HCT116 (cell line): ENCODE data around the gene HACD4. TPM values are rescaled to one million over a fixed set of nuclear protein-coding genes. Genes with fewer than 3 reads are reported as not detected.

Experiments
- ATAC-seq: fragments of 200-7000 bp; cut with Tn5 transposase; 2 replicates; pipeline ENCODE4 v1.9.1; 2020; ENCODE audit warnings: mild to moderate bottlenecking, moderate library complexity
- BruUV-seq: library from RNA; stranded (reverse); fragments of 400-500 nt; replicated peaks from 2 replicates; lab custom pipeline; 2021; lab: Mats Ljungman, UMichigan
- CTCF ChIA-PET: fragments of 300-600 bp; sonication (Branson Sonifier 250); formaldehyde crosslinking; loops from one replicate; lab custom pipeline; 2021; ENCODE audit warnings: antibody characterized with exemption; lab: Charles Lee
- POLR2A ChIA-PET: fragments of 300-600, 350-600 bp; sonication (Branson Sonifier 250); formaldehyde crosslinking; loops from one replicate; lab custom pipeline; 2021; ENCODE audit warnings: antibody characterized with exemption; lab: Charles Lee
- RAD21 ChIA-PET, 2 experiments: fragments of 300-600 bp; sonication (Branson Sonifier 250); formaldehyde crosslinking; loops; one replicate each; lab custom pipeline; 2023; ENCODE audit warnings: low total read pairs in 2 of 2; ENCODE audit not compliant: uncharacterized antibody in 2 of 2, unreplicated experiment in 2 of 2, low non-redundant PET in 1 of 2; lab: Charles Lee
- DNase-seq: peaks from one replicate; pipeline ENCODE4 v3.0.0-alpha.2; 2010; ENCODE audit warnings: low read depth, low spot score
- H2AFZ ChIP-seq: fragments of 200-600 bp; shearing (Covaris generic), sonication (generic); 2 replicates; pipeline ENCODE4 v1.6.1; 2017; ENCODE audit warnings: low read depth, mixed run types, mixed read lengths, antibody characterized with exemption, low read length; ENCODE audit not compliant: poor library complexity, severe bottlenecking
- H3K27ac ChIP-seq: 2 replicates; pipeline ENCODE4 v1.5.1; 2012; ENCODE audit warnings: low read depth, low read length
- H3K27me3 ChIP-seq: fragments of 200-600 bp; sonication (generic); 2 replicates; pipeline ENCODE4 v1.6.1; 2016; ENCODE audit warnings: mixed run types, low read length, mixed read lengths; ENCODE audit not compliant: insufficient read depth
- H3K36me3 ChIP-seq, 2 experiments: fragments of 200-500 bp in 1 of 2; fragments of 200-600 bp in 1 of 2; sonication (Bioruptor generic) in 1 of 2; sonication (generic) in 1 of 2; 2 replicates each; pipeline versions ENCODE4 v1.5.1 to v1.6.1; 2014 to 2016; ENCODE audit warnings: low read length in 2 of 2, inconsistent platforms in 1 of 2, mixed read lengths in 1 of 2, mixed run types in 1 of 2; ENCODE audit not compliant: insufficient read depth in 2 of 2, control insufficient read depth in 1 of 2
- H3K4me1 ChIP-seq, 2 experiments: fragments of 200-600 bp in 1 of 2; sonication (generic) in 1 of 2; 2 replicates each; pipeline versions ENCODE4 v1.5.1 to v1.6.1; 2012 to 2017; ENCODE audit warnings: low read length in 2 of 2, inconsistent platforms in 1 of 2, mild to moderate bottlenecking in 1 of 2, mixed read lengths in 1 of 2, mixed run types in 1 of 2, moderate library complexity in 1 of 2; ENCODE audit not compliant: insufficient read depth in 2 of 2, control insufficient read depth in 1 of 2
- H3K4me2 ChIP-seq: fragments of 200-600 bp; sonication (generic); 2 replicates; pipeline ENCODE4 v1.6.1; 2017; ENCODE audit warnings: mixed run types, low read length, mixed read lengths
- H3K4me3 ChIP-seq, 2 experiments: fragments of 200-600 bp in 1 of 2; sonication (generic) in 1 of 2; replicated peaks in 1 of 2; 2 replicates each; pipeline ENCODE4 v1.5.1; 2011 to 2016; ENCODE audit warnings: low read length in 2 of 2, control low read depth in 1 of 2, low read depth in 1 of 2, mild to moderate bottlenecking in 1 of 2, mixed read lengths in 1 of 2, mixed run types in 1 of 2
- H3K79me2 ChIP-seq: fragments of 200-600 bp; sonication (generic); 2 replicates; pipeline ENCODE4 v1.6.1; 2017; ENCODE audit warnings: mild to moderate bottlenecking, mixed run types, low read length, moderate library complexity, mixed read lengths; ENCODE audit not compliant: insufficient read depth
- H3K9ac ChIP-seq: fragments of 200-600 bp; sonication (generic); 2 replicates; pipeline ENCODE4 v1.6.1; 2016; ENCODE audit warnings: low read length, mixed read lengths
- H3K9me2 ChIP-seq: fragments of 200-600 bp; sonication (generic), shearing (Covaris generic); 2 replicates; pipeline ENCODE4 v1.6.1; 2017; ENCODE audit warnings: mixed run types, mild to moderate bottlenecking, moderate library complexity; ENCODE audit not compliant: insufficient read depth
- H3K9me3 ChIP-seq, 2 experiments: fragments of 200-500 bp in 1 of 2; fragments of 200-600 bp in 1 of 2; sonication (Bioruptor generic) in 1 of 2; sonication (generic) in 1 of 2; 2 replicates each; pipeline ENCODE4 v1.6.1; 2014 to 2017; ENCODE audit warnings: low read length in 2 of 2, mixed read lengths in 2 of 2, inconsistent platforms in 1 of 2, low read depth in 1 of 2, mild to moderate bottlenecking in 1 of 2, mixed run types in 1 of 2, moderate library complexity in 1 of 2; ENCODE audit not compliant: control insufficient read depth in 1 of 2, insufficient read depth in 1 of 2
- H4K20me1 ChIP-seq: fragments of 200-600 bp; sonication (generic), shearing (Covaris generic); 2 replicates; pipeline ENCODE4 v1.6.1; 2017; ENCODE audit warnings: mixed run types, mild to moderate bottlenecking, moderate library complexity; ENCODE audit not compliant: insufficient read depth
- ATF3 ChIP-seq: IDR thresholded peaks from 2 replicates; pipeline ENCODE4 v1.6.1; 2012
- CTCF ChIP-seq, 3 experiments: fragments of 200-600 bp in 1 of 3; sonication (generic) in 1 of 3; IDR thresholded peaks in 2 of 3; conservative IDR thresholded peaks in 1 of 3; 2 replicates each; pipeline ENCODE4 v1.5.1; 2012 to 2017; ENCODE audit warnings: low read depth in 2 of 3, low read length in 2 of 3, antibody characterized with exemption in 1 of 3, borderline replicate concordance in 1 of 3, control low read depth in 1 of 3, mild to moderate bottlenecking in 1 of 3, mixed read lengths in 1 of 3, mixed run types in 1 of 3, moderate library complexity in 1 of 3; ENCODE audit not compliant: insufficient read depth in 1 of 3
- ELF1 ChIP-seq: IDR thresholded peaks from 2 replicates; pipeline ENCODE4 v1.6.1; 2012; ENCODE audit warnings: low read depth, borderline replicate concordance
- EZH2 ChIP-seq: fragments of 200-600 bp; sonication (generic); IDR thresholded peaks from 2 replicates; pipeline ENCODE4 v1.6.1; 2017; ENCODE audit warnings: antibody characterized with exemption, mixed run types
- JUND ChIP-seq: IDR thresholded peaks from 2 replicates; pipeline ENCODE4 v1.6.1; 2012
- POLR2A ChIP-seq: IDR thresholded peaks from 2 replicates; pipeline ENCODE4 v1.7.0; 2011; ENCODE audit warnings: borderline replicate concordance; ENCODE audit not compliant: insufficient read depth, insufficient read length; ENCODE audit errors: extremely low read depth
- POLR2AphosphoS5 ChIP-seq: IDR thresholded peaks from 2 replicates; pipeline ENCODE4 v1.6.1; 2011; ENCODE audit warnings: mild to moderate bottlenecking, low read depth, low read length, moderate library complexity
- RAD21 ChIP-seq: IDR thresholded peaks from 2 replicates; pipeline ENCODE4 v1.6.1; 2012; ENCODE audit warnings: low read depth, mild to moderate bottlenecking
- SP1 ChIP-seq: IDR thresholded peaks from 2 replicates; pipeline ENCODE4 v1.6.1; 2012; ENCODE audit warnings: low read depth
- SRF ChIP-seq: IDR thresholded peaks from 2 replicates; pipeline ENCODE4 v1.6.1; 2012; ENCODE audit warnings: low read depth
- YY1 ChIP-seq: IDR thresholded peaks from 2 replicates; pipeline ENCODE4 v1.6.1; 2011; ENCODE audit warnings: low read length, low read depth, moderate library complexity, mild to moderate bottlenecking; ENCODE audit not compliant: insufficient replicate concordance; ENCODE audit errors: extremely low read depth
- intact Hi-C: fragments of 100-400 bp; cut with micrococcal nuclease; formaldehyde crosslinking; loops from 2 replicates; pipeline ENCODE4 v1.10.0; 2022
- total RNA-seq: library from RNA; stranded (reverse); gene quantifications from one replicate; pipeline ENCODE4 v1.2.1, GENCODE V29; 2021; ENCODE audit not compliant: unreplicated experiment
- TF ChIP-seq, protein P1 (sequence below): IDR thresholded peaks from 2 replicates; pipeline ENCODE4 v1.6.1; 2012; ENCODE audit warnings: low read depth

The HACD4 gene
- total RNA-seq, 1 experiment from 2014 or later = not detected

- no peak for TF ChIP-seq RAD21
- no peak for TF ChIP-seq CTCF (IDR thresholded peaks at IDR 0.05 in 2 of 3, conservative IDR thresholded peaks at IDR 0.05 in 1 of 3; ENCODE audit: borderline replicate concordance in 1 of 3, insufficient read depth in 1 of 3, low read depth in 2 of 3, low read length in 2 of 3)
- TF ChIP-seq YY1 = no peak
- TF ChIP-seq, protein P1, sequence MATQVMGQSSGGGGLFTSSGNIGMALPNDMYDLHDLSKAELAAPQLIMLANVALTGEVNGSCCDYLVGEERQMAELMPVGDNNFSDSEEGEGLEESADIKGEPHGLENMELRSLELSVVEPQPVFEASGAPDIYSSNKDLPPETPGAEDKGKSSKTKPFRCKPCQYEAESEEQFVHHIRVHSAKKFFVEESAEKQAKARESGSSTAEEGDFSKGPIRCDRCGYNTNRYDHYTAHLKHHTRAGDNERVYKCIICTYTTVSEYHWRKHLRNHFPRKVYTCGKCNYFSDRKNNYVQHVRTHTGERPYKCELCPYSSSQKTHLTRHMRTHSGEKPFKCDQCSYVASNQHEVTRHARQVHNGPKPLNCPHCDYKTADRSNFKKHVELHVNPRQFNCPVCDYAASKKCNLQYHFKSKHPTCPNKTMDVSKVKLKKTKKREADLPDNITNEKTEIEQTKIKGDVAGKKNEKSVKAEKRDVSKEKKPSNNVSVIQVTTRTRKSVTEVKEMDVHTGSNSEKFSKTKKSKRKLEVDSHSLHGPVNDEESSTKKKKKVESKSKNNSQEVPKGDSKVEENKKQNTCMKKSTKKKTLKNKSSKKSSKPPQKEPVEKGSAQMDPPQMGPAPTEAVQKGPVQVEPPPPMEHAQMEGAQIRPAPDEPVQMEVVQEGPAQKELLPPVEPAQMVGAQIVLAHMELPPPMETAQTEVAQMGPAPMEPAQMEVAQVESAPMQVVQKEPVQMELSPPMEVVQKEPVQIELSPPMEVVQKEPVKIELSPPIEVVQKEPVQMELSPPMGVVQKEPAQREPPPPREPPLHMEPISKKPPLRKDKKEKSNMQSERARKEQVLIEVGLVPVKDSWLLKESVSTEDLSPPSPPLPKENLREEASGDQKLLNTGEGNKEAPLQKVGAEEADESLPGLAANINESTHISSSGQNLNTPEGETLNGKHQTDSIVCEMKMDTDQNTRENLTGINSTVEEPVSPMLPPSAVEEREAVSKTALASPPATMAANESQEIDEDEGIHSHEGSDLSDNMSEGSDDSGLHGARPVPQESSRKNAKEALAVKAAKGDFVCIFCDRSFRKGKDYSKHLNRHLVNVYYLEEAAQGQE = no peak
- no peak for TF ChIP-seq ATF3
- no peak for TF ChIP-seq POLR2AphosphoS5
- no peak for TF ChIP-seq SP1
- TF ChIP-seq EZH2 = no peak
- TF ChIP-seq ELF1 = no peak
- no peak for TF ChIP-seq JUND
- TF ChIP-seq SRF = no peak
- TF ChIP-seq POLR2A = no peak
- Histone ChIP-seq H3K27me3 (no peaks in the 10 kb centered on the region), H3K36me3 (no peaks in the 10 kb centered on the region), H3K9me2 (no peaks in the 10 kb centered on the region), H3K9ac (no peak overlapping the region), H3K4me2 (no peak overlapping the region), H3K4me1 (no peaks in the 10 kb centered on the region), H3K27ac (no peak overlapping the region), H3K79me2 (no peaks in the 10 kb centered on the region), H4K20me1 (no peaks in the 10 kb centered on the region), H2AFZ (no peak overlapping the region), H3K9me3 (no peaks in the 10 kb centered on the region), H3K4me3 (no peak overlapping the region)
- no peak for ATAC-seq
- intact Hi-C loops = no loop called here
- POLR2A ChIA-PET = no interaction called here
- CTCF ChIA-PET = no interaction called here
- BruUV-seq = no TSS peak
- RAD21 ChIA-PET = no interaction called here
- DNase-seq = no peak
These were observed 68.8 kb downstream of the HACD4 start for GRCh38 chr9:20962536-20963225.
